ENCODE measurements around the gene HIP1R.

GRCh38 chr12:122836027-122836921, 1.0 kb downstream of the HIP1R start:
- TF ChIP-seq EZH2 (IDR thresholded peaks at IDR 0.05; ENCODE audit: low read depth) = no peak
- TF ChIP-seq CTCF (conservative IDR thresholded peaks at IDR 0.05) = no peak

All from PC-9 (cell line).